Stimulated activated CD8-positive, alpha-beta memory T cell treated with anti-CD3 and anti-CD28 coated beads, Interleukin-12 subunit alpha, Interleukin-12 subunit beta, amount 100 ng/mL, for 1 hour (primary cell): ENCODE results near the gene MSS51.

Source experiments
- DNase-seq: peaks from one replicate; pipeline ENCODE4 v3.0.0-alpha.2; 2020; ENCODE audit warnings: low read depth

MSS51 gene

GRCh38 chr10:73433538-73433867 is at the start of gene MSS51:
MSS51 (minus strand) TSS chr10:73433561; CDS start chr10:73428284, 5,277 bp downstream.
- no peak for DNase-seq

GRCh38 chr10:73480158-73480557 is 46.8 kb upstream of the MSS51 start:
- DNase-seq, result no peak

GRCh38 chr10:73478636-73479035 is 45.3 kb upstream of the MSS51 start:
- no peak for DNase-seq

- DNase-seq, result no peak
These were observed 37.9 kb upstream of the MSS51 start for GRCh38 chr10:73471226-73471625.

GRCh38 chr10:73469579-73469978 is 36.2 kb upstream of the MSS51 start:
- DNase-seq, result no peak

- DNase-seq, result no peak
These were observed 33.8 kb upstream of the MSS51 start for GRCh38 chr10:73467206-73467605.

- DNase-seq, result no peak
These were observed 32.8 kb upstream of the MSS51 start for GRCh38 chr10:73465978-73466726.

- no peak for DNase-seq
These were observed 27.5 kb upstream of the MSS51 start for GRCh38 chr10:73460897-73461296.

- DNase-seq, result no peak
These were observed 26.4 kb upstream of the MSS51 start for GRCh38 chr10:73459683-73460314.

GRCh38 chr10:73456187-73456890 is 23.0 kb upstream of the MSS51 start:
- DNase-seq, result no peak

GRCh38 chr10:73449113-73449512 is 15.8 kb upstream of the MSS51 start:
- DNase-seq, result no peak

- DNase-seq, result no peak
These were observed 15.0 kb upstream of the MSS51 start for GRCh38 chr10:73448384-73448783.

- no peak for DNase-seq
These were observed 13.6 kb upstream of the MSS51 start for GRCh38 chr10:73446926-73447325.

GRCh38 chr10:73444457-73444856 is 11.1 kb upstream of the MSS51 start:
- DNase-seq, result no peak

- no peak for DNase-seq
These were observed 6.4 kb upstream of the MSS51 start for GRCh38 chr10:73439605-73440312.

GRCh38 chr10:73439055-73439454 is 5.7 kb upstream of the MSS51 start:
- DNase-seq, result no peak

- DNase-seq, result no peak
These were observed 469 bp downstream of the MSS51 start for GRCh38 chr10:73432646-73433537.

- no peak for DNase-seq
These were observed 7.0 kb downstream of the MSS51 start for GRCh38 chr10:73426318-73426717.

- DNase-seq, result no peak
These were observed 8.9 kb downstream of the MSS51 start for GRCh38 chr10:73424478-73424877.

GRCh38 chr10:73423309-73423708 is 10.1 kb downstream of the MSS51 start:
- no peak for DNase-seq

- DNase-seq, result no peak
These were observed 16.8 kb downstream of the MSS51 start for GRCh38 chr10:73416571-73416970.
